GM12892 (cell line): ENCODE measurements around the gene IRAG1.

Experiments used
- POLR2AphosphoS5 ChIP-seq: IDR thresholded peaks from 2 replicates; pipeline ENCODE4 v1.6.1; 2011; ENCODE audit warnings: low read depth, low read length, control low read depth
- TAF1 ChIP-seq: IDR thresholded peaks from 2 replicates; pipeline ENCODE4 v1.6.1; 2011; ENCODE audit warnings: low read depth, mild to moderate bottlenecking, control low read depth, low read length, borderline replicate concordance

DNA sequence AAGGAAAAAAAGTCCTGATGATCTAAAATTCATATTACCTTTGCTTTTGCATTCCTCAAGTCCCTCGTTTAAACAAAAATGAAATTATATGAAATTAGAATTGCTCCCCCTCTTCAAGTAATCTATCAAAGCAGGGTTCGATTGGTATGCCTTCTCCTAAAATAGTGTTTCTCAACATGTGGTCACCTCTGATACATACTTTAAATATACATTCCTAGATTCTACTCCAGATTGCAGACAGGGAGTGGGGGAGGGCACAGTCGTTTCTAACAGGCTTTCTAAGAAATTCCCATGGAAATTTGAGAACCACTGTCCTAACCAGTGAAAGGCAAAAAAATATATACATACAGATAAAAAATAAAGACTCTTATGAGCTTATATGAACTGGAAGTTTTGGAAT, 22.6 kb upstream of the IRAG1 start:
- TF ChIP-seq TAF1, result no peak
- TF ChIP-seq POLR2AphosphoS5, result no peak
